Measurements from ENCODE around the gene BTBD9.

BTBD9 gene

GRCh38 chr6:38341496-38341895 lies 298.2 kb downstream of the BTBD9 start:
- peaks cover 0 to 3% of the 10 kb centered on the region in 2 experiments for H3K36me3 ChIP-seq (ENCODE audit: control insufficient read depth in 1 of 2, insufficient read depth in 2 of 2, low read depth in 1 of 2, low read length in 2 of 2)
- no peak overlapping the region for H3K4me3 ChIP-seq (ENCODE audit: insufficient read depth in 1 of 2, low read depth in 1 of 2, low read length in 2 of 2)
- H3K23ac ChIP-seq (ENCODE audit: low read length in 2 of 2): no peak overlapping the region
- no peak for DNase-seq
- H2BK120ac ChIP-seq (ENCODE audit: low read depth, low read length): no peak overlapping the region
- no peak overlapping the region for H3K27ac ChIP-seq (ENCODE audit: low read length, poor library complexity, severe bottlenecking)
- H4K8ac ChIP-seq (ENCODE audit: low read length): no peak overlapping the region
- no peak overlapping the region for H3K14ac ChIP-seq (ENCODE audit: low read length in 2 of 2)
- no peak overlapping the region for H3K4me2 ChIP-seq (ENCODE audit: low read length, poor library complexity, severe bottlenecking)
- H3K9ac ChIP-seq (ENCODE audit: low read length): no peak overlapping the region
- H3K4me1 ChIP-seq (ENCODE audit: control insufficient read depth, insufficient read depth, low read depth, low read length): peaks cover 8% of the 10 kb centered on the region
- H3K27me3 ChIP-seq (ENCODE audit: control insufficient read depth in 1 of 2, insufficient read depth in 1 of 2, low read length in 2 of 2): no peaks in the 10 kb centered on the region
- H2AFZ ChIP-seq (ENCODE audit: low read depth, low read length): no peak overlapping the region
- H2BK12ac ChIP-seq (ENCODE audit: low read length in 2 of 2): no peak overlapping the region
- H3K9me3 ChIP-seq (ENCODE audit: control insufficient read depth, low read length): no peaks in the 10 kb centered on the region
- H4K91ac ChIP-seq (ENCODE audit: low read length): no peak overlapping the region
- no peak overlapping the region for H2BK15ac ChIP-seq (ENCODE audit: low read depth, poor library complexity, severe bottlenecking)
- no peak overlapping the region for H2AK5ac ChIP-seq (ENCODE audit: low read length, severe bottlenecking)
- WGBS: 94% methylated on average over 1 of the region's 1 CpG
- H3K18ac ChIP-seq (ENCODE audit: low read depth in 1 of 2, low read length in 2 of 2): no peak overlapping the region
- no peak overlapping the region for H3K4ac ChIP-seq (ENCODE audit: low read depth in 1 of 2, low read length in 2 of 2)
- H2BK5ac ChIP-seq (ENCODE audit: low read depth, low read length, poor library complexity, severe bottlenecking): no peak overlapping the region
- peaks cover 8% of the 10 kb centered on the region for H3K79me1 ChIP-seq (replicated peaks; ENCODE audit: low read length, poor library complexity, severe bottlenecking)

DNA sequence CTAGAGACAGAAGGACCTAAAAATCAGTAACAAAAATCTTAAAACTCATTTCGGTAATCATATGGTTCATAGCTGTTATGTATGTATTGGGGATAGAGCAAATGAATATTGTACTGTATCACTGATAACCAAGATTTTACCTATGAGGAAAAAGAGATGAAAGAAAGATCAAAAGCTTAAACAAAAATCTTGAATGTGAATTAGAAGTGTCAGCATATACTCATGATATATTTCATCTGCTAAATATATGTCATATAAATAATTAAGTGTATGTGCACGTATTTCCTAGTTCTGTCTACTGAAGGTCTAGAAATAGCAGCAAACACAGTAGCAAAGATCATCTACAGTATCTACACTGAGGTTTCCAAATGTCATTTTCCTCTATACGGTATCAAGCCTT lies 299.8 kb downstream of the BTBD9 start:
- WGBS: 90% methylated on average over 1 of the region's 3 CpGs
- H2BK12ac ChIP-seq (ENCODE audit: low read length in 2 of 2): no peak overlapping the region
- no peak overlapping the region for H4K8ac ChIP-seq (ENCODE audit: low read length)

GRCh38 chr6:38337819-38338465 lies 301.8 kb downstream of the BTBD9 start:
- 91% methylated on average over 4 of the region's 5 CpGs for WGBS

More for the DNA sequence above, 299.8 kb downstream of the BTBD9 start:
- Histone ChIP-seq H3K18ac (ENCODE audit: low read depth in 1 of 2, low read length in 2 of 2) (no peak overlapping the region), H2BK5ac (ENCODE audit: low read depth, low read length, poor library complexity, severe bottlenecking) (no peak overlapping the region), H2AK5ac (ENCODE audit: low read length, severe bottlenecking) (no peak overlapping the region), H3K79me1 (replicated peaks; ENCODE audit: low read length, poor library complexity, severe bottlenecking) (peaks cover 8% of the 10 kb centered on the region), H2AFZ (ENCODE audit: low read depth, low read length) (no peak overlapping the region), H4K91ac (ENCODE audit: low read length) (no peak overlapping the region), H2BK15ac (ENCODE audit: low read depth, poor library complexity, severe bottlenecking) (no peak overlapping the region), H3K27ac (ENCODE audit: low read length, poor library complexity, severe bottlenecking) (no peak overlapping the region), H3K27me3 (ENCODE audit: control insufficient read depth in 1 of 2, insufficient read depth in 1 of 2, low read length in 2 of 2) (no peaks in the 10 kb centered on the region), H3K4me3 (ENCODE audit: insufficient read depth in 1 of 2, low read depth in 1 of 2, low read length in 2 of 2) (no peak overlapping the region), H3K4me2 (ENCODE audit: low read length, poor library complexity, severe bottlenecking) (no peak overlapping the region), H3K36me3 (ENCODE audit: control insufficient read depth in 1 of 2, insufficient read depth in 2 of 2, low read depth in 1 of 2, low read length in 2 of 2) (peaks cover 0 to 3% of the 10 kb centered on the region in 2 experiments), H3K9ac (ENCODE audit: low read length) (no peak overlapping the region), H2BK120ac (ENCODE audit: low read depth, low read length) (no peak overlapping the region), H3K14ac (ENCODE audit: low read length in 2 of 2) (no peak overlapping the region), H3K4me1 (ENCODE audit: control insufficient read depth, insufficient read depth, low read depth, low read length) (peaks cover 5% of the 10 kb centered on the region), H3K23ac (ENCODE audit: low read length in 2 of 2) (no peak overlapping the region), H3K4ac (ENCODE audit: low read depth in 1 of 2, low read length in 2 of 2) (no peak overlapping the region), H3K9me3 (ENCODE audit: control insufficient read depth, low read length) (no peaks in the 10 kb centered on the region)
- DNase-seq: no peak

GRCh38 chr6:38336922-38337321 lies 302.8 kb downstream of the BTBD9 start:
- WGBS: 88% methylated on average over 1 of the region's 1 CpG
- no peak overlapping the region for H3K23ac ChIP-seq (ENCODE audit: low read length in 2 of 2)
- H3K18ac ChIP-seq (ENCODE audit: low read depth in 1 of 2, low read length in 2 of 2): peak overlapping the region in 1 of 2 experiments; percentile 22
- H3K9ac ChIP-seq (ENCODE audit: low read length): no peak overlapping the region
- no peak overlapping the region for H3K27ac ChIP-seq (ENCODE audit: low read length, poor library complexity, severe bottlenecking)
- no peak for DNase-seq
- no peak overlapping the region for H3K4ac ChIP-seq (ENCODE audit: low read depth in 1 of 2, low read length in 2 of 2)
- no peak overlapping the region for H2BK12ac ChIP-seq (ENCODE audit: low read length in 2 of 2)
- no peak overlapping the region for H4K8ac ChIP-seq (ENCODE audit: low read length)
- no peak overlapping the region for H2AFZ ChIP-seq (ENCODE audit: low read depth, low read length)
- H2BK5ac ChIP-seq (ENCODE audit: low read depth, low read length, poor library complexity, severe bottlenecking): no peak overlapping the region
- no peaks in the 10 kb centered on the region for H3K9me3 ChIP-seq (ENCODE audit: control insufficient read depth, low read length)
- H4K91ac ChIP-seq (ENCODE audit: low read length): no peak overlapping the region
- no peak overlapping the region for H2BK120ac ChIP-seq (ENCODE audit: low read depth, low read length)
- H3K4me1 ChIP-seq (ENCODE audit: control insufficient read depth, insufficient read depth, low read depth, low read length): peaks cover 3% of the 10 kb centered on the region
- no peak overlapping the region for H3K4me3 ChIP-seq (ENCODE audit: insufficient read depth in 1 of 2, low read depth in 1 of 2, low read length in 2 of 2)
- H3K79me1 ChIP-seq (replicated peaks; ENCODE audit: low read length, poor library complexity, severe bottlenecking): peaks cover 4% of the 10 kb centered on the region
- no peak overlapping the region for H2BK15ac ChIP-seq (ENCODE audit: low read depth, poor library complexity, severe bottlenecking)
- no peak overlapping the region for H3K14ac ChIP-seq (ENCODE audit: low read length in 2 of 2)
- H3K4me2 ChIP-seq (ENCODE audit: low read length, poor library complexity, severe bottlenecking): no peak overlapping the region
- no peaks in the 10 kb centered on the region for H3K27me3 ChIP-seq (ENCODE audit: control insufficient read depth in 1 of 2, insufficient read depth in 1 of 2, low read length in 2 of 2)
- peak overlapping the region; percentile 44 for H2AK5ac ChIP-seq (ENCODE audit: low read length, severe bottlenecking)
- H3K36me3 ChIP-seq (ENCODE audit: control insufficient read depth in 1 of 2, insufficient read depth in 2 of 2, low read depth in 1 of 2, low read length in 2 of 2): no peaks in the 10 kb centered on the region

More at GRCh38 chr6:38337819-38338465, 301.8 kb downstream of the BTBD9 start:
- Histone ChIP-seq H3K4me2 (ENCODE audit: low read length, poor library complexity, severe bottlenecking) (no peak overlapping the region), H3K18ac (ENCODE audit: low read depth in 1 of 2, low read length in 2 of 2) (peak overlapping the region in 1 of 2 experiments; percentile 68), H3K9ac (ENCODE audit: low read length) (peak overlapping the region; percentile 50), H3K23ac (ENCODE audit: low read length in 2 of 2) (no peak overlapping the region), H2AK5ac (ENCODE audit: low read length, severe bottlenecking) (peak overlapping the region; percentile 84), H2BK5ac (ENCODE audit: low read depth, low read length, poor library complexity, severe bottlenecking) (no peak overlapping the region), H2BK12ac (ENCODE audit: low read length in 2 of 2) (no peak overlapping the region), H3K27me3 (ENCODE audit: control insufficient read depth in 1 of 2, insufficient read depth in 1 of 2, low read length in 2 of 2) (no peaks in the 10 kb centered on the region), H4K8ac (ENCODE audit: low read length) (no peak overlapping the region), H3K9me3 (ENCODE audit: control insufficient read depth, low read length) (no peaks in the 10 kb centered on the region), H3K14ac (ENCODE audit: low read length in 2 of 2) (peak overlapping the region in 1 of 2 experiments; percentile 1), H2AFZ (ENCODE audit: low read depth, low read length) (no peak overlapping the region), H3K79me1 (replicated peaks; ENCODE audit: low read length, poor library complexity, severe bottlenecking) (peaks cover 8% of the 10 kb centered on the region), H3K4ac (ENCODE audit: low read depth in 1 of 2, low read length in 2 of 2) (no peak overlapping the region), H3K4me3 (ENCODE audit: insufficient read depth in 1 of 2, low read depth in 1 of 2, low read length in 2 of 2) (no peak overlapping the region), H2BK15ac (ENCODE audit: low read depth, poor library complexity, severe bottlenecking) (no peak overlapping the region), H4K91ac (ENCODE audit: low read length) (no peak overlapping the region), H3K36me3 (ENCODE audit: control insufficient read depth in 1 of 2, insufficient read depth in 2 of 2, low read depth in 1 of 2, low read length in 2 of 2) (peaks cover 0 to 3% of the 10 kb centered on the region in 2 experiments), H3K27ac (ENCODE audit: low read length, poor library complexity, severe bottlenecking) (peak overlapping the region; percentile 10), H3K4me1 (ENCODE audit: control insufficient read depth, insufficient read depth, low read depth, low read length) (peaks cover 5% of the 10 kb centered on the region), H2BK120ac (ENCODE audit: low read depth, low read length) (no peak overlapping the region)
- DNase-seq: peak; percentile 83

All from mesenchymal stem cell (in vitro differentiated cells and primary cell).